Measurements from ENCODE around the gene LZTS2.

LZTS2 gene

GRCh38 chr10:100980311-100980710, 19.3 kb upstream of the LZTS2 start:
- H2AFZ ChIP-seq (ENCODE audit: low read depth, low read length): no peak overlapping the region
- H3K4me2 ChIP-seq (ENCODE audit: insufficient read depth, low read length): no peak overlapping the region
- no peaks in the 10 kb centered on the region for H3K4me1 ChIP-seq (ENCODE audit: insufficient read depth, low read length)
- no peak overlapping the region for H3K27ac ChIP-seq (ENCODE audit: low read length)
- peaks cover 24% of the 10 kb centered on the region for H3K36me3 ChIP-seq (ENCODE audit: insufficient read depth, low read length)
- H3K9me3 ChIP-seq (ENCODE audit: insufficient read depth, low read length, severe bottlenecking): no peaks in the 10 kb centered on the region
- ATAC-seq (ENCODE audit: insufficient read depth, low read depth) (no peak), DNase-seq (no peak)
- no peak overlapping the region for H3K4me3 ChIP-seq (ENCODE audit: low read depth in 1 of 2, low read length in 2 of 2)
- peaks cover under 1% of the 10 kb centered on the region; the same call in 1 of the 2 replicates for H3K79me2 ChIP-seq (ENCODE audit: insufficient read depth, low read length)
- TF ChIP-seq CTCF (IDR thresholded peaks at IDR 0.05; ENCODE audit: borderline replicate concordance, extremely low read depth, low read length, poor library complexity, severe bottlenecking) (no peak), EZH2 (IDR thresholded peaks at IDR 0.05; ENCODE audit: borderline replicate concordance, low read depth, low read length, severe bottlenecking) (no peak)
- no peaks in the 10 kb centered on the region for H3K27me3 ChIP-seq (ENCODE audit: insufficient read depth, low read length, poor library complexity)
- H3K9ac ChIP-seq (ENCODE audit: low read depth, low read length): no peak overlapping the region
- no peaks in the 10 kb centered on the region for H4K20me1 ChIP-seq (ENCODE audit: insufficient read depth, low read length)

GRCh38 chr10:100980711-100981110, 18.9 kb upstream of the LZTS2 start:
- Histone ChIP-seq H3K27ac (ENCODE audit: low read length) (no peak overlapping the region), H3K4me3 (ENCODE audit: low read depth in 1 of 2, low read length in 2 of 2) (no peak overlapping the region), H3K79me2 (ENCODE audit: insufficient read depth, low read length) (peaks cover 4% of the 10 kb centered on the region; the same call in 1 of the 2 replicates), H3K4me2 (ENCODE audit: insufficient read depth, low read length) (no peak overlapping the region), H3K4me1 (ENCODE audit: insufficient read depth, low read length) (peaks cover 2% of the 10 kb centered on the region; the same call in 1 of the 2 replicates), H2AFZ (ENCODE audit: low read depth, low read length) (no peak overlapping the region), H4K20me1 (ENCODE audit: insufficient read depth, low read length) (no peaks in the 10 kb centered on the region), H3K36me3 (ENCODE audit: insufficient read depth, low read length) (peaks cover 24% of the 10 kb centered on the region), H3K27me3 (ENCODE audit: insufficient read depth, low read length, poor library complexity) (no peaks in the 10 kb centered on the region), H3K9ac (ENCODE audit: low read depth, low read length) (no peak overlapping the region), H3K9me3 (ENCODE audit: insufficient read depth, low read length, severe bottlenecking) (no peaks in the 10 kb centered on the region)
- no peak for DNase-seq
- TF ChIP-seq EZH2 (IDR thresholded peaks at IDR 0.05; ENCODE audit: borderline replicate concordance, low read depth, low read length, severe bottlenecking) (no peak), CTCF (IDR thresholded peaks at IDR 0.05; ENCODE audit: borderline replicate concordance, extremely low read depth, low read length, poor library complexity, severe bottlenecking) (no peak)
- ATAC-seq (ENCODE audit: insufficient read depth, low read depth): no peak

- H3K27me3 ChIP-seq (ENCODE audit: insufficient read depth, low read length, poor library complexity): no peaks in the 10 kb centered on the region
- H3K4me2 ChIP-seq (ENCODE audit: insufficient read depth, low read length): no peak overlapping the region
- DNase-seq: no peak
- TF ChIP-seq EZH2 (IDR thresholded peaks at IDR 0.05; ENCODE audit: borderline replicate concordance, low read depth, low read length, severe bottlenecking) (no peak), CTCF (IDR thresholded peaks at IDR 0.05; ENCODE audit: borderline replicate concordance, extremely low read depth, low read length, poor library complexity, severe bottlenecking) (no peak)
- peaks cover 9% of the 10 kb centered on the region for H3K79me2 ChIP-seq (ENCODE audit: insufficient read depth, low read length)
- H3K9ac ChIP-seq (ENCODE audit: low read depth, low read length): no peak overlapping the region
- H3K27ac ChIP-seq (ENCODE audit: low read length): no peak overlapping the region
- no peaks in the 10 kb centered on the region for H3K9me3 ChIP-seq (ENCODE audit: insufficient read depth, low read length, severe bottlenecking)
- 0 out of 2 replicates have a peak, but pooled peaks cover under 1% of the 10 kb centered on the region for H4K20me1 ChIP-seq (ENCODE audit: insufficient read depth, low read length)
- H2AFZ ChIP-seq (ENCODE audit: low read depth, low read length): no peak overlapping the region
- no peak for ATAC-seq (ENCODE audit: insufficient read depth, low read depth)
- H3K4me3 ChIP-seq (ENCODE audit: low read depth in 1 of 2, low read length in 2 of 2): no peak overlapping the region
- H3K36me3 ChIP-seq (ENCODE audit: insufficient read depth, low read length): peaks cover 29% of the 10 kb centered on the region
- peaks cover 8% of the 10 kb centered on the region for H3K4me1 ChIP-seq (ENCODE audit: insufficient read depth, low read length)
These were observed 18.3 kb upstream of the LZTS2 start for GRCh38 chr10:100981178-100981772.
